CD14-positive monocyte (primary cell): ENCODE measurements around the gene C10orf95. TPM values are rescaled to one million over a fixed set of nuclear protein-coding genes. Genes with fewer than 3 reads are reported as not detected.

Experiments
- DNase-seq, 3 donors: peaks; one replicate each; pipeline ENCODE4 v3.0.0-alpha.2; 2011 to 2022
- H2AFZ ChIP-seq: 2 replicates; pipeline ENCODE4 v1.6.0; 2012; ENCODE audit warnings: mild to moderate bottlenecking, low read depth, low read length, inconsistent platforms; ENCODE audit not compliant: insufficient read depth, poor library complexity, severe bottlenecking
- H3K27ac ChIP-seq, 2 donors: 1 replicate in 1 of 2; 2 replicates in 1 of 2; pipeline ENCODE4 v1.5.1; 2012 to 2013; ENCODE audit warnings: low read length in 2 of 2, control low read depth in 1 of 2, inconsistent platforms in 1 of 2, low read depth in 1 of 2, mild to moderate bottlenecking in 1 of 2
- H3K27me3 ChIP-seq, 2 donors: one replicate each; pipeline versions ENCODE4 v1.6.0 to v1.6.1; 2011 to 2013; ENCODE audit warnings: low read length in 2 of 2; ENCODE audit not compliant: control insufficient read depth in 2 of 2, insufficient read depth in 2 of 2
- H3K36me3 ChIP-seq, 2 donors: replicated peaks in 1 of 2; 1 replicate in 1 of 2; 2 replicates in 1 of 2; pipeline versions ENCODE4 v1.5.1 to v1.6.1; 2012 to 2013; ENCODE audit warnings: low read length in 2 of 2, control low read depth in 1 of 2, inconsistent platforms in 1 of 2, mild to moderate bottlenecking in 1 of 2; ENCODE audit not compliant: insufficient read depth in 2 of 2, control insufficient read depth in 1 of 2
- H3K4me1 ChIP-seq, 2 donors: 1 replicate in 1 of 2; 2 replicates in 1 of 2; pipeline versions ENCODE4 v1.5.1 to v1.6.1; 2012 to 2013; ENCODE audit warnings: low read length in 2 of 2, control low read depth in 1 of 2, inconsistent platforms in 1 of 2, mild to moderate bottlenecking in 1 of 2, moderate library complexity in 1 of 2; ENCODE audit not compliant: insufficient read depth in 2 of 2, control insufficient read depth in 1 of 2
- H3K4me2 ChIP-seq: replicated peaks from 2 replicates; pipeline ENCODE3; 2012; ENCODE audit warnings: low read length, moderate library complexity, mild to moderate bottlenecking; ENCODE audit not compliant: poor library complexity, severe bottlenecking; ENCODE audit errors: extremely low read depth
- H3K4me3 ChIP-seq, 3 experiments: fragments of 200-600 bp in 1 of 3; sonication (generic) in 1 of 3; replicated peaks in 1 of 3; 1 replicate in 2 of 3; 2 replicates in 1 of 3; pipeline ENCODE4 v1.5.1; 2011 to 2013; ENCODE audit warnings: low read length in 3 of 3, mild to moderate bottlenecking in 3 of 3, control low read depth in 2 of 3, low read depth in 2 of 3, inconsistent platforms in 1 of 3, moderate library complexity in 1 of 3
- H3K79me2 ChIP-seq: 2 replicates; pipeline ENCODE4 v1.6.0; 2012; ENCODE audit warnings: mild to moderate bottlenecking, control low read depth, inconsistent platforms, low read length, moderate library complexity; ENCODE audit not compliant: insufficient read depth
- H3K9ac ChIP-seq: 2 replicates; pipeline ENCODE4 v1.6.0; 2017; ENCODE audit warnings: low read length, mild to moderate bottlenecking; ENCODE audit not compliant: insufficient read depth, poor library complexity, severe bottlenecking
- H3K9me3 ChIP-seq, 2 donors: replicated peaks in 1 of 2; 1 replicate in 1 of 2; 2 replicates in 1 of 2; pipeline versions ENCODE4 v1.5.1 to v1.6.1; 2012 to 2013; ENCODE audit warnings: low read length in 2 of 2, control low read depth in 1 of 2; ENCODE audit not compliant: control insufficient read depth in 1 of 2, insufficient read depth in 1 of 2
- H4K20me1 ChIP-seq: 2 replicates; pipeline ENCODE4 v1.6.0; 2012; ENCODE audit warnings: mild to moderate bottlenecking, low read length, control low read depth, moderate library complexity; ENCODE audit not compliant: insufficient read depth
- H3K27ac Mint-ChIP-seq, 7 donors: one replicate each; pipeline ENCODE4 v1.8.0; 2020; ENCODE audit warnings: mild to moderate bottlenecking in 7 of 7, mixed read lengths in 7 of 7, moderate library complexity in 6 of 7, inconsistent platforms in 2 of 7
- H3K27me3 Mint-ChIP-seq, 3 donors: one replicate each; pipeline ENCODE4 v1.8.0; 2021 to 2022; ENCODE audit warnings: low read depth in 3 of 3, mild to moderate bottlenecking in 3 of 3, mixed read lengths in 3 of 3, moderate library complexity in 3 of 3, inconsistent platforms in 1 of 3
- H3K36me3 Mint-ChIP-seq, 2 donors: one replicate each; pipeline ENCODE4 v1.8.0; 2020; ENCODE audit warnings: mixed read lengths in 2 of 2, inconsistent platforms in 1 of 2, mild to moderate bottlenecking in 1 of 2
- H3K4me1 Mint-ChIP-seq: one replicate; pipeline ENCODE4 v1.8.0; 2020; ENCODE audit warnings: mild to moderate bottlenecking, mixed read lengths
- H3K4me3 Mint-ChIP-seq, 2 donors: one replicate each; pipeline ENCODE4 v1.8.0; 2020; ENCODE audit warnings: mild to moderate bottlenecking in 2 of 2, mixed read lengths in 2 of 2, moderate library complexity in 1 of 2
- H3K9me3 Mint-ChIP-seq, 7 donors: one replicate each; pipeline ENCODE4 v1.8.0; 2020 to 2022; ENCODE audit warnings: mixed read lengths in 7 of 7, mild to moderate bottlenecking in 6 of 7, moderate library complexity in 6 of 7, inconsistent platforms in 2 of 7
- CTCF ChIP-seq: fragments of 200-600 bp; IDR thresholded peaks from one replicate; pipeline ENCODE4 v1.8.0; 2022; ENCODE audit warnings: antibody characterized with exemption, mild to moderate bottlenecking
- WGBS: methylation state at CpG from one replicate; pipeline ENCODE4 v1.1.5; 2013; ENCODE audit warnings: missing lambda C conversion rate; ENCODE audit not compliant: insufficient coverage; 5-methylcytosine and 5-hydroxymethylcytosine counted together
- intact Hi-C, 2 donors: fragments of 100-400 bp; cut with micrococcal nuclease; formaldehyde crosslinking; loops; one replicate each; pipeline versions ENCODE4 v1.15.0 to v1.15.1; 2023
- polyA plus RNA-seq, 3 donors: library from polyadenylated mRNA; depleted of rRNA in 1 of 3; unstranded in 2 of 3; stranded (reverse) in 1 of 3; fragments of 300-500 nt in 2 of 3; fragments of >200 nt in 1 of 3; fragmentation: Illumina TruSeq in 2 of 3; gene quantifications; 1 replicate in 2 of 3; 2 replicates in 1 of 3; pipeline ENCODE4 v1.2.3, GENCODE V29; 2012 to 2021

The C10orf95 gene
- polyA plus RNA-seq, 3 donors: 0.27 TPM; not detected in 2

- H3K27me3 ChIP-seq: no peaks in the 10 kb centered on the region
- DNase-seq: no peak
- H3K9ac ChIP-seq: no peak overlapping the region
- no peak overlapping the region for H2AFZ ChIP-seq
- Mint-ChIP-seq H3K4me1 (peaks cover 45% of the 10 kb centered on the region), H3K27ac (no peak overlapping the region), H3K27me3 (peaks cover 0 to 2% (median 2%) of the 10 kb centered on the region in 3 donors), H3K4me3 (no peak overlapping the region), H3K9me3 (no peaks in the 10 kb centered on the region), H3K36me3 (no peaks in the 10 kb centered on the region)
- no peaks in the 10 kb centered on the region for H4K20me1 ChIP-seq
- H3K4me2 ChIP-seq: no peak overlapping the region
- no peak for TF ChIP-seq CTCF
- no peaks in the 10 kb centered on the region for H3K9me3 ChIP-seq
- no peaks in the 10 kb centered on the region for H3K36me3 ChIP-seq
- peaks cover 39 to 41% of the 10 kb centered on the region in 2 donors for H3K4me1 ChIP-seq
- H3K79me2 ChIP-seq: peaks cover 12% of the 10 kb centered on the region
- intact Hi-C loops: loop anchor here in 1 of 2 donors (5.0 kb wide), 1 partner anchor 41 kb away; no protein-coding TSS in a partner anchor
- 55% methylated on average over 6 of the region's 6 CpGs for WGBS
- H3K27ac ChIP-seq: no peak overlapping the region
- H3K4me3 ChIP-seq: no peak overlapping the region
Measured at GRCh38 chr10:102436312-102436711, 15.0 kb downstream of the C10orf95 start.

- Histone ChIP-seq H3K27ac (peak overlapping the region in 1 of 2 donors; percentile 36), H3K9ac (no peak overlapping the region), H4K20me1 (no peaks in the 10 kb centered on the region), H3K4me2 (peak overlapping the region; percentile 97), H3K4me3 (peak overlapping the region in 1 of 3 experiments; percentile 97), H3K27me3 (no peaks in the 10 kb centered on the region), H3K4me1 (peaks cover 41% of the 10 kb centered on the region in 2 donors), H2AFZ (peak overlapping the region; percentile 75), H3K79me2 (peaks cover 12% of the 10 kb centered on the region), H3K36me3 (no peaks in the 10 kb centered on the region), H3K9me3 (no peaks in the 10 kb centered on the region)
- Mint-ChIP-seq H3K9me3 (no peaks in the 10 kb centered on the region), H3K4me3 (peak overlapping the region; percentile 59 to 69), H3K36me3 (peaks cover 0 to under 1% of the 10 kb centered on the region in 2 donors), H3K27ac (peak overlapping the region in 5 of 7 donors; percentile 5 to 89 (median 21)), H3K4me1 (peaks cover 45% of the 10 kb centered on the region), H3K27me3 (peaks cover 0 to 2% (median 0%) of the 10 kb centered on the region in 3 donors)
- 5% methylated on average over 4 of the region's 14 CpGs for WGBS
- DNase-seq: no peak
- intact Hi-C loops: loop anchor here in 1 of 2 donors (5.0 kb wide), 1 partner anchor 42 kb away; no protein-coding TSS in a partner anchor
- no peak for TF ChIP-seq CTCF
Measured at GRCh38 chr10:102435529-102436233, 15.7 kb downstream of the C10orf95 start.
